ENCODE results near the gene TIAM1. TPM values are rescaled to one million over a fixed set of nuclear protein-coding genes. Genes with fewer than 3 reads are reported as not detected.

Gene TIAM1
- total and polyA plus RNA-seq, 2 experiments from 2014 or later, result 3.2 to 7.6 TPM

GRCh38 chr21:31201548-31201947 lies 142.5 kb downstream of the TIAM1 start:
- peak overlapping the region; percentile 52 for H3K4me2 ChIP-seq (ENCODE audit: unreplicated experiment)
- H4K20me1 ChIP-seq (ENCODE audit: insufficient read depth), result no peaks in the 10 kb centered on the region
- peak overlapping the region; percentile 15; the same call in 1 of the 2 replicates for H2AFZ ChIP-seq
- WGBS, 2 experiments (ENCODE audit: low coverage in 1 of 2, low lambda C conversion rate in 2 of 2, missing lambda C conversion rate in 2 of 2), result 0% methylated on average over 3 of the region's 3 CpGs
- peak; percentile 92 for DNase-seq
- H3F3A ChIP-seq (ENCODE audit: insufficient read depth), result peaks cover 33% of the 10 kb centered on the region
- peak overlapping the region; percentile 27 for H3K4me3 ChIP-seq
- TF ChIP-seq EZH2 (IDR thresholded peaks at IDR 0.05; ENCODE audit: insufficient read depth, poor library complexity, severe bottlenecking), result no peak
- TF ChIP-seq EZH2phosphoT487 (IDR thresholded peaks at IDR 0.05; ENCODE audit: insufficient read depth, low read depth), result no peak
- H3K9me3 ChIP-seq (ENCODE audit: low read depth), result no peaks in the 10 kb centered on the region
- H3K9me2 ChIP-seq (ENCODE audit: insufficient read depth), result no peaks in the 10 kb centered on the region
- H3K27me3 ChIP-seq (replicated peaks; ENCODE audit: insufficient read depth), result no peaks in the 10 kb centered on the region
- H3K79me2 ChIP-seq (ENCODE audit: insufficient read depth), result no peaks in the 10 kb centered on the region
- H3K9ac ChIP-seq, result peak overlapping the region; percentile 16
- peak overlapping the region; percentile 58 for H3K27ac ChIP-seq
- in situ Hi-C loops (cut with MboI), result no loop called here
- peaks cover 37% of the 10 kb centered on the region for H3K4me1 ChIP-seq (ENCODE audit: insufficient read depth)
- H3K36me3 ChIP-seq (ENCODE audit: low read depth), result no peaks in the 10 kb centered on the region

DNA sequence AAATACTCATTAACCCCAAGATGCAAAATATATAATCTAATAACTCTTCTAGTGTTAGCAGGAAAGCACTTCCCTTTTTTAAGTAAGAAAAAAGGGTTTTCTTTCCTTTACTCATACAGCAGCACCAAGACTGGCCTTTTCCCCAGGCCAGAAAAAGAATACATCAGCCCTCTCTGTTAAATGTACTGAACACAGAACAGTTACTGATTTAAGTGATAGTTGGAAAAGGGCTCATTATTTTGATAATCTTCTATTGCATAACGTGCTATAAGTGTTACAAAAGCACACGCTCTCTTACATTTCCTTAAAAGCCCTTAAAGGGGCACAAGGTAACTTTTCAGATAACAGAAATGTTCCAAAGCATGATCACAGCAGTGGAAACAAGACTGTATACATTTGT lies 142.9 kb downstream of the TIAM1 start:
- Histone ChIP-seq H3F3A (ENCODE audit: insufficient read depth) (peaks cover 33% of the 10 kb centered on the region), H2AFZ (peak overlapping the region; percentile 15; the same call in 1 of the 2 replicates), H3K4me3 (peak overlapping the region; percentile 27), H3K9ac (peak overlapping the region; percentile 16), H3K9me2 (ENCODE audit: insufficient read depth) (no peaks in the 10 kb centered on the region), H3K9me3 (ENCODE audit: low read depth) (no peaks in the 10 kb centered on the region), H4K20me1 (ENCODE audit: insufficient read depth) (no peaks in the 10 kb centered on the region), H3K36me3 (ENCODE audit: low read depth) (no peaks in the 10 kb centered on the region), H3K4me2 (ENCODE audit: unreplicated experiment) (peak overlapping the region; percentile 52), H3K4me1 (ENCODE audit: insufficient read depth) (peaks cover 37% of the 10 kb centered on the region), H3K27me3 (replicated peaks; ENCODE audit: insufficient read depth) (no peaks in the 10 kb centered on the region), H3K27ac (peak overlapping the region; percentile 58), H3K79me2 (ENCODE audit: insufficient read depth) (no peaks in the 10 kb centered on the region)
- 4 to 8% methylated on average over 2 of the region's 2 CpGs for WGBS, 2 experiments (ENCODE audit: low coverage in 1 of 2, low lambda C conversion rate in 2 of 2, missing lambda C conversion rate in 2 of 2)
- peak; percentile 38 for DNase-seq
- in situ Hi-C loops (cut with MboI), result no loop called here
- TF ChIP-seq EZH2 (IDR thresholded peaks at IDR 0.05; ENCODE audit: insufficient read depth, poor library complexity, severe bottlenecking) (no peak), EZH2phosphoT487 (IDR thresholded peaks at IDR 0.05; ENCODE audit: insufficient read depth, low read depth) (no peak)

- Histone ChIP-seq H3K4me1 (ENCODE audit: insufficient read depth) (peaks cover 30% of the 10 kb centered on the region), H3K9me2 (ENCODE audit: insufficient read depth) (no peaks in the 10 kb centered on the region), H3K36me3 (ENCODE audit: low read depth) (no peaks in the 10 kb centered on the region), H3F3A (ENCODE audit: insufficient read depth) (peaks cover 28% of the 10 kb centered on the region), H4K20me1 (ENCODE audit: insufficient read depth) (no peaks in the 10 kb centered on the region), H3K27me3 (replicated peaks; ENCODE audit: insufficient read depth) (no peaks in the 10 kb centered on the region), H3K27ac (no peak overlapping the region), H3K9ac (no peak overlapping the region), H3K79me2 (ENCODE audit: insufficient read depth) (no peaks in the 10 kb centered on the region), H3K4me2 (ENCODE audit: unreplicated experiment) (no peak overlapping the region), H2AFZ (0 out of 2 replicates have a peak overlapping the region, but pooled peaks have one; percentile 18), H3K4me3 (no peak overlapping the region), H3K9me3 (ENCODE audit: low read depth) (no peaks in the 10 kb centered on the region)
- in situ Hi-C loops (cut with MboI), result loop anchor here (10.0 kb wide), 1 partner anchor 386 kb away; no protein-coding TSS in a partner anchor
- peak; percentile 74 for DNase-seq
- TF ChIP-seq EZH2 (IDR thresholded peaks at IDR 0.05; ENCODE audit: insufficient read depth, poor library complexity, severe bottlenecking) (no peak), EZH2phosphoT487 (IDR thresholded peaks at IDR 0.05; ENCODE audit: insufficient read depth, low read depth) (no peak)
- 59 to 65% methylated on average over 4 of the region's 4 CpGs for WGBS, 2 experiments (ENCODE audit: low coverage in 1 of 2, low lambda C conversion rate in 2 of 2, missing lambda C conversion rate in 2 of 2)
Measured at GRCh38 chr21:31198575-31198974, 145.5 kb downstream of the TIAM1 start.

DNA sequence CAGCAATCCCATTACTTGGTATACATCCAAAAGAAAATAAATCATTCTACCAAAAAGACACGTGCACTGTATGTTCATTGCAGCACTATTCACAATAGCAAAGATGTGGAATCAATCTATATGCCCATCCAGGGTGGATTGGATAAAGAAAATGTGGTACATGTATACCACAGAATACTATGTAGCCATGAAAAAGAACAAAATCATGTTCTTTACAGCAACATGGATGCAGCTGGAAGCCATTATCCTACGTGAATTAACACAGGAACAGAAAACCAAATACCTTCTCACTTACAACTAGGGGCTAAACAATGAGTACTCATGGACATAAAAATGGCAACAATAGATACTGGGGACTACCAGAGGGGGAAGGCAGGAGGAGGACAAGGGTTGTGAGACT lies 147.3 kb downstream of the TIAM1 start:
- no peak overlapping the region for H3K27ac ChIP-seq
- in situ Hi-C loops (cut with MboI), result loop anchor here (10.0 kb wide), 1 partner anchor 388 kb away; no protein-coding TSS in a partner anchor
- no peak for DNase-seq
- no peaks in the 10 kb centered on the region for H3K9me3 ChIP-seq (ENCODE audit: low read depth)
- peaks cover 12% of the 10 kb centered on the region for H3K4me1 ChIP-seq (ENCODE audit: insufficient read depth)
- no peaks in the 10 kb centered on the region for H3K36me3 ChIP-seq (ENCODE audit: low read depth)
- no peak overlapping the region for H3K4me3 ChIP-seq
- no peak overlapping the region for H3K4me2 ChIP-seq (ENCODE audit: unreplicated experiment)
- H3K27me3 ChIP-seq (replicated peaks; ENCODE audit: insufficient read depth), result no peaks in the 10 kb centered on the region
- H3K9ac ChIP-seq, result no peak overlapping the region
- no peaks in the 10 kb centered on the region for H3K9me2 ChIP-seq (ENCODE audit: insufficient read depth)
- WGBS, 2 experiments (ENCODE audit: low coverage in 1 of 2, low lambda C conversion rate in 2 of 2, missing lambda C conversion rate in 2 of 2), result 72 to 81% methylated on average over 2 of the region's 2 CpGs
- no peak overlapping the region for H2AFZ ChIP-seq
- TF ChIP-seq EZH2phosphoT487 (IDR thresholded peaks at IDR 0.05; ENCODE audit: insufficient read depth, low read depth) (no peak), EZH2 (IDR thresholded peaks at IDR 0.05; ENCODE audit: insufficient read depth, poor library complexity, severe bottlenecking) (no peak)
- H3F3A ChIP-seq (ENCODE audit: insufficient read depth), result peaks cover 10% of the 10 kb centered on the region
- no peaks in the 10 kb centered on the region for H4K20me1 ChIP-seq (ENCODE audit: insufficient read depth)
- H3K79me2 ChIP-seq (ENCODE audit: insufficient read depth), result no peaks in the 10 kb centered on the region

Data from GM23248 (cell line).